HG03025 (cell line): ENCODE results near the gene SUSD5.
A peak's percentile ranks its signal among the peaks of the same experiment; 100 is the strongest.
"Not testable (repeated sequence)": the region's sequence is repeated elsewhere in the genome, so short reads cannot be mapped to it uniquely, and the experiment has no call there.

Experiments used
- ATAC-seq: cut with Tn5 transposase; IDR thresholded peaks from one replicate; pipeline ENCODE4 v1.9.1; 2021; ENCODE audit warnings: mild to moderate bottlenecking, moderate library complexity; ENCODE audit not compliant: unreplicated experiment, low FRiP score

The SUSD5 gene

GRCh38 chr3:33119891-33120290 lies 98.7 kb downstream of the SUSD5 start:
- no peak for ATAC-seq

DNA sequence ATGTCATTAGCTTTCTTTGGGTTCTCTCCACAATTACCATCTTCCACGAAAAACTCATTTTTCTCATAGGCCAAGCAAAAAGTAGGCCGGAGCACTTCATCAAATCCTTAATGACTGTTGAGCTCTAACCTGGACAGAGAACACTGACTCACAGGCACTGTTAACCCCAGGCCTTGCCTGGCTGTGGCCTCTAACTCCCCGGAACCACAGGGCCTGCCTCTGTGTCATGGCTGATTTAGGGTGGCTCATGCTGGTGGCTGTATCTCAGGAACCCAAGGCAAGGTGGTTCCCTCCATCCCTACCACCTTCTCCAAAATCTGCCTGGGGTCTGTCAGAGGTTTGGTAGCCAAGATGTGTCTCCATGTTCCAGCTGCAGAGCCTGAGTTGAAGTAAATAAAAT lies 101.1 kb downstream of the SUSD5 start:
- no peak for ATAC-seq

DNA sequence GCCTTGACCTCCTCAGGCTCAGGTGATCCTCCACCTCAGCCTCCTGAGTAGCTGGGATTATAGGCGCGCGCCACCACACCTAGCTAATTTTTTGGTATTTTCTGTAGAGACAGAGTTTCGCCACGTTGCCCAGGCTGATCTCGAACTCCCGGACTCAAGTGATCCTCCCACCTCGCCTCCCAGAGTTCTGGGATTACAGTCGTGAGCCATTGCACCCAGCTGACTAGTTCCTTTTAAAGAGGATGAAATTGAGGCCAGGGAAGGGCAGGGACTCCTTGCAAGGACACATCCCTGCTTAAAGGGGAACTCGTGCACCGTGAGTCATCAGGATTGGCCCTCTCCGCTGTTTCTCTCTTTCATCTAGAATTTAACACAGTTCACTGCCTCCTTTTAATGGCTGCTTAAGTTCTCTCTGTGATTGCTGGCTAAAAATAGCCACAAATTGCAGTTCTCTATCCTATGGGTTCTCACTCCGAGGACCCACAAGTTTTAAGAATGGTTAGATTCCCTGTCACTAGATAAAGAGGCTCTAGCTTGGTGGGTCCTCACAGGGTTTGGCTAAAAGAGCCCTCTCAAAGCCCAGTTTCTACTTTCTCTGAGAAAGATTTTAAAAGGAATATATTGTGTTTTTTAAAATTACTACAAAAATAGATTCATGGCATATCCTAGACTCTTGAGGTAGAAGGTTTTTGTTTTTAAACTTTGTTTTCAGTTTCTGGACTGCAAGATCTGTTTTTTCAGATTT lies 103.4 kb downstream of the SUSD5 start:
- no peak for ATAC-seq

DNA sequence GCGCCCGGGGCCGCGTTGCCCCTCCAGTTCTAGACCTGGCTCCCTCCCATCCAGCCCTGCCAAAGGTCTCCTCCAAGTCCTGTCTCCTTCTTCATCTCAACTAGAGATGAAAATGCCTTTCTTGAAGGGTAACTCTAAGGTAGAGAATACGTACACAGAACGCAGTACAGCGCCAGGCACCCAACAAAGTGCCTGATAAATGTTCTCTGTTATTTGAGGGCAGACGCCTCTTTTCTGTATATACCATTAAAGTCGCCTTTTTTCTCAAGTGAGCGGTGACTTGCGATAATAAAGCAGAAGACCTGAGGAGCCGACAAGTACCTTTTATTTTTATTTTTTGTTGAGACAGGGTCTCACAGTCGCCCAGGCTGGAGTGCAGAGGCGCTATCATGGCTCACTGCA lies 104.0 kb downstream of the SUSD5 start:
- peak; percentile 1 for ATAC-seq

DNA sequence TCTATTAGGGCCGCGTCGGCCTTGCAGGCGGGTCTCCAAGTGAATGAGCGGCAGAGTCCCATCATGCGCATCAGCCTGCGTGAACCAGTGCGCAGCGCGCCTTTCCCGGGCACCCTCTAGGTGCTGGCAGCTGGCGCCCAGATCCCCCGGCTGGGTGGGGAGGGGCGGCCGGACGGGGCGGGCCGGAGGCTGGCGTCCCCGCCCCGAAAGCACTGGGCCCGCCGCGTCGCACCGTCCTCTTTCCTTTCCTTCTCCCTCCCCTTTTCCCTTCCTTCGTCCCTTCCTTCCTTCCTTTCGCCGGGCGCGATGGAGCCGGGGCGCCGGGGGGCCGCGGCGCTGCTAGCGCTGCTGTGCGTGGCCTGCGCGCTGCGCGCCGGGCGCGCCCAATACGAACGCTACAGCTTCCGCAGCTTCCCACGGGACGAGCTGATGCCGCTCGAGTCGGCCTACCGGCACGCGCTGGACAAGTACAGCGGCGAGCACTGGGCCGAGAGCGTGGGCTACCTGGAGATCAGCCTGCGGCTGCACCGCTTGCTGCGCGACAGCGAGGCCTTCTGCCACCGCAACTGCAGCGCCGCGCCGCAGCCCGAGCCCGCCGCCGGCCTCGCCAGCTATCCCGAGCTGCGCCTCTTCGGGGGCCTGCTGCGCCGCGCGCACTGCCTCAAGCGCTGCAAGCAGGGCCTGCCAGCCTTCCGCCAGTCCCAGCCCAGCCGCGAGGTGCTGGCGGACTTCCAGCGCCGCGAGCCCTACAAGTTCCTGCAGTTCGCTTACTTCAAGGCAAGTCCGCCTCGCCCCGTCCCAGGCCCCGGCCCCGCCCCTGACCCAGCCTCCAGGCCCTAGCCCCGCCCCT lies 104.6 kb downstream of the SUSD5 start, which contains the start of gene CRTAP:
TSS of gene CRTAP (plus strand) at position 243 of the 850 bp plus-strand sequence. CDS start at position 307, 64 bp downstream.
- ATAC-seq: peak; percentile 85

DNA sequence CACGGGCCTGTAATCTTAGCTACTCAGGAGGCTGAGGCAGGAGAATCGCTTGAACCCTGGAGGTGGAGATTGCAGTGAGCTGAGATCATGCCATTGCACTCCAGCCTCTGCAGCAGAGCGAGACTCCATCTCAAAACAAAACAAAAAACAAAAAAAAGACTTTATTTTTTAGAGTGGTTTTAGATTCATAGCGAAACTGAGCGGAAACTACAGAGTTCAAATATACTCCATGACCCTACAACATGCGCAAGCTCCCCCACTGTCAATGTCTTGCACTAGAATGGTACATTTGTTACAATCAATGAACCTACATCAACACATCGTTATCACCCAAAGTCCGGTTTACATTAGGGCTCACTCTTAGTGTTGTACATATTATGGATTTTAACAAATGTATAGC lies 107.0 kb downstream of the SUSD5 start:
- ATAC-seq: peak; percentile 23

DNA sequence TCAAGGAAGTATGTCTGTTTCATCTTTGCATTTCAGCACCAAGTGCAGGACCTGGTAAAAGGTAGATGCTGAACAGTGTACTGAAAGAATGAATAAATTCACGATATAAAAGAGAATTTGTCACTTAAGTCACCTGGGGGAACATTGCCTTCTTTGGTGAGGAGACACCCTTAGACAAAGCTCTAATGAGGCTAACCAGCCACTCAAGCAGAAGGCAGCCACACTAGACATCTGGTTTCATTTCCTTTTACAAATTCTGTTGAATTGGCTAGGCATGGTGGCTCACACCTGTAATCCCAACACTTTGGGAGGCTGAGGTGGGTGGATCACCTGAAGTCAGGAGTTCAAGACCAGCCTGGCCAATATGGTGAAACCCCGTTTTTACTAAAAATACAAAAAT lies 111.8 kb downstream of the SUSD5 start:
- not testable (repeated sequence) for ATAC-seq

DNA sequence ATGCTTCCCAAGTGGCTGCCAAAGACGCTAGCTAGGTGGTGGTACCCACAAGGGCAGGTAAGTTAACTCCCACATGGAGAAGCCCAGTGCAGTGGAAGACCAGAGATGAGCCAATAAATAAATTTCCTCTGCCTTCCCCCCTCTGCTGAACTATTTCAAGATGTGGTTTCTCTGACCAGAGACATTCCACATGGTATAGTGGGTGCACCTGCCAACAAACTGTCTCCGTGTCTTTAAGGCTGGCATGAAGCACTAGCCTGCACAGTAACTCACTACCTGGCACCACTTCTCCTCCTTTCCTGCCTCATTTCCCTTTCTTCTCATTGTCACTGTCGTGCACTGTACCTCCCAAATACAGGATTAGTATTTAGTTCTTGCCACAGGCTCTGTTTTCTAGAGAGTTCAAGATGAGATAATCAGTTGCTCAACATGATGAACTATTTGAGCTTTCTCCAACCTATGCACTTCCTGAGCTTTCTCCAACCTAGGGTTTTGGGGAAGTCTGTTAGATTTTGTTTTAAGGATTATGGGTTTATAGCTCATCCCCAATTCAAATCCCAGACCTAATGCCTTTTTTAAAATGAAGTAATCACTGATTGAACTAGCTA lies 113.2 kb downstream of the SUSD5 start:
- ATAC-seq: no peak

DNA sequence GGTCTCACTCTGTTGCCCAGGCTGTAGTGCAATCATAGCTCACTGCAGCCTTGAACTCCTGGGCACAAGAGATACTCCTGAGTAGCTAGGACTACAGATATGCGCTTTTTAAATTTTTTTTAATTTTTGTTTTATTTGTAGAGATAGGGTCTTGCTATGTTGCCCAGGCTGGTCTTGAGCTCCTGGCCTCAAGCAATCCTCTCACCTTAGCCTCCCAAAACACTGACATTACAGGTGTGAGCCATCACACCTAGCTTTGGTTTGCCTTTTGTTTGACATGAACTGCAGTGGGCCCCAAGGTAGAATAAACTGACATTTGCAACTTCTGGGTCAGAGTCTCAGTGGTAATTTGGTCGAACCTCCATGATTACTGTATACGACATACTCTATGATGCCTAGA lies 113.8 kb downstream of the SUSD5 start:
- ATAC-seq: no peak

GRCh38 chr3:33103480-33103879 lies 115.1 kb downstream of the SUSD5 start:
- ATAC-seq: no peak

GRCh38 chr3:33103034-33103433 lies 115.6 kb downstream of the SUSD5 start:
- ATAC-seq: no peak

DNA sequence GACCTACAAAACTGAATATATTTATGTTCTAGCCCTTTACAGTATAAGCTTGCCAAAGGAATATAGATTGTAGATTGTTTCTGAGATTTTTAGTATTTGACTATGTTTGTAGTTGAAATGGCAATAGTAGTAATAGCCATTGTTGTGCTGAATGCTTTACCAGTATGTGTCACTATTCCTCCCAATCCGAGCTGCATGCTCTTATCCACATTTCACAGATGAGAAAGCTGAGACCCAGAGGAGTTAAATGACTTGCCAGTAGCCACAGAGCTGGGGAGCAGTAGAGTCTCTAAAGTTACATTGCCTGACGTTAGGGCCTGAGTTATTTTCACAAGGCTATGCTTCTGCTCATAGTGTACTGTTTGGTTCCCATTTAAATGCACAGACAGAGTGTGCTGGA lies 118.4 kb downstream of the SUSD5 start:
- no peak for ATAC-seq
